ENCODE data around the gene UBASH3B.
A peak's percentile ranks its signal among the peaks of the same experiment; 100 is the strongest.

DNA sequence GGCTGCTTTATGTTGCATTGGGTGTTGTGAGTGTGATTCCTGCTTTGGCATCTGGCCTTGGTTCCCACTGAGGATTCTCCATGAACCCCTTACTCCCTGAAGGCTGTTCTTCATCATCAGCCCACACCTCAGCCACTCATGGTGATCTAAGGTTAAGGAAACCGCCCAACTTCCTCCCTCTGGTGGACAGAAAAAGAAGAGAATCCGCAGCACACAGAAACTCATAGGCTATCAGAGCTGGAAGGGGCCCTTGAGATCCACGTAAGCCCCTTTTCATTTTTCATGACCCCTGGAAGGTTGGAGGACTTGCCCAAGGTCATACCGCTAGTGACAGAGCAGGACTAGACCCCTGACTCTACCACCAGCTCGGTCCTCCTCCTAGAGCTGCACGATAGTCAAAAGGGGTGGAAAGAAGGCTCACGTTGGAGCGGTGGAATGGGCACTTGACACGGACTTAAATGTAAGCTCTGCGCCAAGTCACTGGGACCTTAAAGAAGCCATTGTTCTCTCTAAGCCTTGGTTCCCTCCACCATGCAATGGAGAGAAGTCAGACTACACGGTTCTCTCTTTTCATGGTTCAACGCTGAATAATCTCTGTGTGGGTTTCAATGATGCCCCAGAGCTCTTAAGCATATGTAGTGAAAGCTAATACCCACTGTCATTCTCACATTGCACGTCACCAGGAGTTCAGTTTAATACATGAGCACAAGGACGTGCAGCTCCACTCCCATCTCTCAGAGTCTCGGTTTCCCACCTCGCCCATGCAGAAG, 99.2 kb downstream of the UBASH3B start:
- TF ChIP-seq, protein P1, sequence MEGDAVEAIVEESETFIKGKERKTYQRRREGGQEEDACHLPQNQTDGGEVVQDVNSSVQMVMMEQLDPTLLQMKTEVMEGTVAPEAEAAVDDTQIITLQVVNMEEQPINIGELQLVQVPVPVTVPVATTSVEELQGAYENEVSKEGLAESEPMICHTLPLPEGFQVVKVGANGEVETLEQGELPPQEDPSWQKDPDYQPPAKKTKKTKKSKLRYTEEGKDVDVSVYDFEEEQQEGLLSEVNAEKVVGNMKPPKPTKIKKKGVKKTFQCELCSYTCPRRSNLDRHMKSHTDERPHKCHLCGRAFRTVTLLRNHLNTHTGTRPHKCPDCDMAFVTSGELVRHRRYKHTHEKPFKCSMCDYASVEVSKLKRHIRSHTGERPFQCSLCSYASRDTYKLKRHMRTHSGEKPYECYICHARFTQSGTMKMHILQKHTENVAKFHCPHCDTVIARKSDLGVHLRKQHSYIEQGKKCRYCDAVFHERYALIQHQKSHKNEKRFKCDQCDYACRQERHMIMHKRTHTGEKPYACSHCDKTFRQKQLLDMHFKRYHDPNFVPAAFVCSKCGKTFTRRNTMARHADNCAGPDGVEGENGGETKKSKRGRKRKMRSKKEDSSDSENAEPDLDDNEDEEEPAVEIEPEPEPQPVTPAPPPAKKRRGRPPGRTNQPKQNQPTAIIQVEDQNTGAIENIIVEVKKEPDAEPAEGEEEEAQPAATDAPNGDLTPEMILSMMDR (IDR thresholded peaks at IDR 0.05), result peak in 7 of 12 donors; percentile 10 to 48 (median 31)
- no peak for TF ChIP-seq POLR2A (IDR thresholded peaks at IDR 0.05)
